NCI-H187 treated with DMSO at 0.1 percent for 48 hours (cell line): Measurements from ENCODE around the gene TIGD3.

Experiments
- DNase-seq: peaks from one replicate; lab custom pipeline; 2025; lab: John Stamatoyannopoulos, UW

The TIGD3 gene

DNA sequence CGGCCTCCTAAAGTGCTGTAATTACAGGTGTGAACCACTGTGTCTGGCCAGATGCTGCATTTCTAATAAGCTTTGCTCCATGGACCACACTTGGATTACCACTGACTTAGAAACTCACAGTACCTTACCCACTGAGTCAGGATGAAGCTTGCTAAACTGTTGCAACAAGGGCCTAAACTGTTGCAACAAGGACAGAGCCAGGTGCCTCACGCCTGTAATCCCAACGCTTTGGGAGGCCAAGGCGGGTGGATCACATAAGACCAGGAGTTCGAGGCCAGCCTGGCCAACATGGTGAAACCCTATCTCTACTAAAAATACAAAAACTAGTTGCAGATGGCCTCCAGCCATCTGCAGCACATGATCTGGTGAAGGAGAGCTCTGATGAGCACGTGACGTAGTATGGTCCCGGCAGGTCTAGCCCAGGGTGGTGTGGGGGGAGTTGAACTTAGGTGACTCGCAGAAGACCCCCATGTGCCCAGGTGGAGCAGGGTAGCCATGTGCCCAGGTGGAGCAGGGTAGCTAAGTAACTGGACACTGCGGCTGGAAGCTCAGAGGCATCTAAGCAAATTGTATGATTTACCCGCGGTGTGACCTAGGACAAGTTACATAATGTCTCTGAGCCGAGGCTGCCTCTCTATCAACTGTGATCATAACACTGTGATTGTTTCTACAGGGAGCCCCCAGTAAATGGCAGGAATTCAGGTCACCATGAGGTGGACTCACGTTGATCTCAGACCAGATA is 19.5 kb downstream of the TIGD3 start:
- no peak for DNase-seq

DNA sequence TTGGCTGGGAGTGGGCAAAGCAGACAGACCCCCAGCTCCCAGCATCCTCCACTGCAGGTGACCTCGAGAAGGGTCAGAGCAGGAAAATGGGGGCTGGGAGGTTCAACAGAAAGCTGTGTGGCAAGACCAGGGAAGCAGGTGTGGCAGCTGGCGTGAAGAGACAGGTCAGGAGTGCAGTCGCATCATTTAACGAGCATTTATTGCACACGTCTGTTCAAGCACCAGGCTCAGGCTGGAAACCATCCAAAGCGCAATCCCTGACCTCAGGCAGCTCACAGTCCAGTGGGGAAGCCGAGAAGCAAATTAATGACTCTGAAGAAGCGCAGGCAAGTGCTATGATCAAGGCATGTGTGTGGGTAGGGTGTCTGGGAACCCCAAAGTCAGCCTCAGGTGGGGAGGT is 20.5 kb downstream of the TIGD3 start:
- no peak for DNase-seq

DNA sequence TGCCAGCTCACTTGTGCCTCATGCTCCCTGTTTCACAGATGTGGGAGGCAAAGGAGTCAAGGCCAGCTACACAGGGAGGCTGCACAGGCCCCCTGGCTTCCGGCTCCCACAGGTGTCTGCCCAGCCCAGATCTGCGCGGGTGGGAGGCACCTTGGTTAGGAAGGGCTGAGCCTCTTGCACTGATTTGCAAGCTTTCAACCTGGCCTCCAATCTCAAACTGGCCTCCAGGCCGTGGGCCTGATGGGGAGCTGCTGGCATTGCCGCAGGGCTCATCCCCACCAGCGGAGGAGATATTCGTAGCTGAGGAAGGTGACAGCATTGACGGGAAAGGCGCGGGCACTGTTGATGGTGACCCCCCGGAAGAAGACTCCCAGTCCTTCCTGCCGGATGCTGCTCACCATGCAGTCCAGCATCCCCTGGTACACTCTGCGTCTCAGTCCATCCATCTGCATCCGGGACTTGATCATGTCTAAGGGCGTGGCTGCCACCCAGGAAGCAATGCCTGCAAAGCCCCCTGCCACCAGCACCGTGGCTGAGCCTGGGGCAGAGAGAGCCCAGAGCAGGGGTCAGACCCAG is 21.7 kb downstream of the TIGD3 start:
- DNase-seq, result no peak

DNA sequence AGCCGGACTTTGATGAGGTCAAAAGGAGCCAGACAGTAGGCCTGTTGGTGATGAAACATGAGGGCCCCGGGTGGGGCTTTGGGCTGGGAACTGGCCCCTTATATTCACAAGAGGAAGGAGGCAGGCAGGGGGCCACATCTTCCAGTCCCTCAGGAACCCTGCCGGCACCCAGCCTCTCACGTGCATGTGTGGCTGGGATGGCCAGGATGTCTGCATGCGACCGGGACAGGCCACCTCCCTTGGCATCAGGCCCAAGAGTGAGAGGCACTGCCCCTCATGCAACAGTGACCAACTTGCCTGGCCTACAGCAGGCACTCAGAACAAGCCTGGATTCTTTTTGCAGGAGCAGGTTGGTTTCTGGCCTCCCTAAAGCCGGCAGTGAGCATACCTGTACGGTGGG is 22.5 kb downstream of the TIGD3 start:
- DNase-seq, result no peak

DNA sequence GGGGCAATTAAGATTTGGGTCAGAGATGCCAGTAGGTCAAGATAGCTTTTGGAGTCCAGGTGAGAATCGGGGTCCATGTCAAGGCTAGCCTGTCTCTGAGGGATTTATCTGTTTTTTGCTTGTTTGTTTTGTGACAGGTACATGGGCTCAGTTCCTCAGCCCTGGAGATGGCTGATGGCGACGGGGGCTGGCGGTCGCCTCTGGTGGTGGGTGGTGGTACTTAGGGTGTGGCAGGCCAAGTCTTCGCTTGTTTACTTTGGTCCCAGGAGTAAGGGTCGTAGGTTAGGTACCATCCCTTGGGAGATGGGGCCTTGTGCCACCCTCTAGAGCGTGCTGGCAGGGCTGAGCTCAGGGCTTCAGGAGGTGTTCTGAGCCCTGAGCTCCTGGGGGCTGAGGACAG is 23.2 kb downstream of the TIGD3 start:
- no peak for DNase-seq

DNA sequence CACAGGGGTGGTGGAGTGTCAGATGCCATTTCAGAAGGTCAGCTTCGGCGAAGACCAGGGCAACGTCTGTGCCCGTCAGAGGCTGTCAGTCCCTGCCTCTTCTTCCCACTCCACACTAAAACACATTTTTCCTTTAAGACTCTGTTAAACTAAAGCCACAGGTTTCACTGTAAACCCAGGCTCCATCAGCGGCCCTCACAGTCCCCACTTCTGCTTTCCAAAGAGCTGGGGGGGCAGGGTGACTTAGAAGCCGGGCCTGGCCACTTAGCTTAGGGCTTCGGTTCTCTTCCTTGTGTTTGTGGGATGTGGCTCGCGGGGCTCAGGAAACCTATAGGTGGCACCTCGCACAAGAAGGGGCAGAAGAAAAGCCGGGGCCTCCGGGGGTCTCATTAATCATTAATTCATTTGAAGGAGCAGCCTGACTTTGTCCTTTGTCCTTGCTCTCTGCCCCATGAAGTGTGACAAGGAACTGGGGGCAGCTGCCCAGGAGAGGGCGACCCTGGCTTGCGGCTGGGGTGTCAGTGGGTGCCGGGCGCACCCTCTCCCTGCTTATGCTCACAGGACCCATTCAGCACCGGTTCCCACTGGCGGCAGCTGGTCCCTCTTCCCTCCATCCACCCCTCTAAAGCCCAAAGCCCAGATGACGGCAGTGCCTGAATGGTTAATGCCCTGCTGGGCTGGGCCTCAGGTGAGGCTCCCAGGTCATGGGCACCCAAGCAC is 23.8 kb downstream of the TIGD3 start:
- DNase-seq, result no peak

DNA sequence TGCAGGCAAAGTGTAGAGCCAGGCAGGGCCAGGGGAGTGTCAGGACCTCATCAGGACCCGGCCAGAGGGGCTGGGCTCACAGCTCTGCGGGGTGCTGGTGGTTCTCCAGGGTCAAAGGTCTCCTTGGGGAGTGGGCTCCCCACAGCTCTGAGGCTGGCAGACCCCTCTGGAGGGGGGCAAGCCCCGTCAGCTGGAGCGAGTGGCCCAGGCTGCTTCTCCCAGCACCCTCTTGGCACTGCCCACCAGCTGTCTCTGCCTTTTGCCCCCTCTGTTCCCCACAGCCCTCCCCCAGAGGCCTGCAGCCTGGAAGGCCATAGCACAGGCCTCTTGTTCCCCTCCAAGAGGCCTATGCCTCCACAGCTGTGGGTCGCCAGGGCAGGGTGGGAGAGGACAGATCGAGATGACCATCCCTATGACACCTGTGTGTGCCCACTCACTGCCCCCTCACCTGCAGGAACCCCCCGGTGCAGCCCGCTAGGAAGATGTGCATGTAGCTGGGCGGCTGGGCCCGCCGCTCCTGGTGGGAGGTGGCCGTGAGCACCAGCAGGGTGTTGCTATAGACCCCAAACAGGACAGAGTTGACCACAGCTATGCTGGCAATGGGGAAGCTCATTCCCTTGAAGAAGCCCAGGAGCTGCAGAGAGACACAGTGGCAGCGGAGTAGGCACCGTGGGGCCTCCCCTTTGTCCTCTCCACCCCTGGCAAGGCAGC is 24.5 kb downstream of the TIGD3 start:
- DNase-seq, result no peak

DNA sequence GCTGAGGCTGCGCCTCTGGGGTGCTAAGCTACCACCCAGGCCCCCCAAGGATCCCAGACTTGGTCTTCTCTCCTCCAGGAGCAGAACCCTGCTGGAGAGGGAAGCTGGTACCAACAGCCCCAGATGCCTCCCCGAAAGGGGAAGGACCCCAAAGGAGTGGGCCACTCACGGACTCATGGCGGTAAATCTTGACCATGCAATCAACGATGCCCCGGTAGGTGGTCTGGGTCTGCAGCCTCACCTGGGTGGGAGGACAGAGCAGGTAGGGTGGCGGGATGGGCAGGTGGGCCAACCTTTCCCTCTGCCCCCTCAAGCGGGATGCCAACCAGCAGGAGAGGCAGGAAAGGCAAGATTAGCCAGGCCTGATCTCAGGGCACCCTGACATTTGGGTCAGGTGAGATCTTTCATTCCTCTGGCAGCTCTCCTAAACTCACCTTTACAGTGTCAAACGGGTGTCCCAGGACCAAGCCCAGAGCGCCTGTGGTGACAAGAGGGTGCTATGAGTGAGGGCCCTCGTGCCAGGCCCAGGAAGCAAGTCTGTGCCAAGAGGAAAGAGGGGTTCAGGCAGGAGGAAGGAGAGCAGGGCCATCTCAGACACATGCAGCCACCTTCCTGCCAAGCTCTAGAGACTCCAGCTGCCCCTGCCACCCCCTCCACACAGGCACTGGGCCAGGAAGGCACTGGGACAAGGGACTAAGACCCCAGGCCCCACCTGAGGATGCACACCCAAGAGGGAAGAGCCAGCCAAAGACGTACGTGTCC is 25.3 kb downstream of the TIGD3 start:
- no peak for DNase-seq

DNA sequence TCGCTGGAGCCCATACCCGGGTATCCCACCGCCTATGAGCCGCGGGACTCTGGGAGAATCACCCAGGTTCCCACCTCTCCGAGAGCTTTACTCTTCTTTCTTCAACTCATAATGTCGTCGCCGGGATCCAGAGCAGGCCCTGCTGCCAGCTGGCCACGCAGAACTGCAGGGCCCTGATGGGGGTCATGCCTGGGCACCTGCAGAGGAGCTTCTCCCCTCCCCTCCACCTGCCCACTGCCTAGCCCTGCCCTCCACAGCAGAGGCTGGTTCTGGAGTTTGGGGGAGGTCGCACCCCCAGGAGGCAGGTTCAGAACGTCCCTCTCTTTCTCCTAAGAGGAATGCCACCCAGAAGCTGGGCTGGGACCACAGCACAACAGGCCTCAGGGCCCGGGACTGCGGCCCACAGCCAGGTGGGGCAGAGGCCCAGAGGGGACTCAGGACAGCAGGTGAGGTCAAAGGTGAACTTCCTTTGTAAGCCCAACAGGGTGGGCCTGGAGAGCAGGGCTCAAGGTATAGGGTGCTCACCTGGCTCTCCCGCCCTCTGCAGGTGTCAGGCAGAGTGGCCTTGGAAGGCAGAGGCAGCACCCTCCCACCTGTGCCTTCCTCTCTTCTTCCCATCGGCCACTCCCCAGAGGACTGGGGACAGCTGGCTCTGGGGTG is 26.0 kb downstream of the TIGD3 start:
- no peak for DNase-seq

DNA sequence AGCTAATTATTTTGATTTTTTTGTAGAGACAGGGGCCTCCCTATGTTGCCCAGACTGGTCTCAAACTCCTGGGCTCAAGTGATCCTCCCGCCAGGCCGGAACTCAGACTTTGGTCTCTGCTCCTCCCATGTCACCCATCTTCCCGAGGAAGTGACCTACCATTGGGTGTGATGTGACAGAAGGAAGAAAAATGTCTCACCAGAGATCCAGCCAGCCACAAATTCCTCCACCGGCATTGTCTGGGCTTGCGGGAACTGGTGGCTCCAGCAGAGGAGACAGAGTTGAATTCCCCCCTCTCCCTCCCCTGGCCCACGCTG is 27.1 kb downstream of the TIGD3 start:
- DNase-seq, result no peak

DNA sequence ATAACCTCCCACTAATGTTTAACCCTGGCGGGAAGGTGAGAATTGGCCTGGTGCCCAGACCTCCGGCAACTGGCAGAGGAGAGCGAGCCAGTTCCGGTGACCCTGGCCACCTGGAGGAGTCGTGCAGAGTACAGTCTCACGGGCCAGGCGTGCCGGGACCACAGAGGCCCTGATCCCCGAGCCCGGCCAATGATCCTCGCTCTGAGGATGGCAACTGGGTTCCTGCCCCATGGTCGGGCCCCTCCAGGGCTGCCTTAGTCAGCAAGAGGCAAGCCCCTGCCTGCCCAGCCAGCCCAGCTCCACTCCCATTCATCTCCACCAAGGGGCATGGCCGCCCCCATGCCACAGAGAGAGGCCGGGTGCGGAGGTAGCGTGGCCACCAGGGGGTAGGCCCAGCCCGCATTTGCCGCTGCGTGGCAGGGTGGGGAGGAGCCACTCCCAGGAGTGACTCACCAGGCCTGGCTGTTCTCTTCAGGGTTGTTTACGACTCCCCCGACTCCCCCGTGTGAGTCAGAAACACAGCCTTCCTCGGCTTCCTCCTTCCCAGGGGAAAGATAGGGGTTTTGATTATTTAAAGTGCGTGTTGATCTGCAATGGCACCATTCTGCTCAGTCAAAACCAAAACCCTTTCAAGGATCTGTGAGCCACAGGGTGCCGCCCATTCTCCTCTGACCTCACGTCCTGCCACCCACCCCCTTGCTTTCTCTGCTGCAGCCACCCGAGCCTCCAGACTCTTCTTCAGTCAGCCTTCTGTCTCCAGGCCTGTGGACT is 27.7 kb downstream of the TIGD3 start, which contains the start of gene SLC25A45:
Gene SLC25A45, minus strand, starts transcription at position 614 of the 771 bp plus-strand sequence. CDS start 695 bp downstream, outside the sequence.
- peak; percentile 62 for DNase-seq

DNA sequence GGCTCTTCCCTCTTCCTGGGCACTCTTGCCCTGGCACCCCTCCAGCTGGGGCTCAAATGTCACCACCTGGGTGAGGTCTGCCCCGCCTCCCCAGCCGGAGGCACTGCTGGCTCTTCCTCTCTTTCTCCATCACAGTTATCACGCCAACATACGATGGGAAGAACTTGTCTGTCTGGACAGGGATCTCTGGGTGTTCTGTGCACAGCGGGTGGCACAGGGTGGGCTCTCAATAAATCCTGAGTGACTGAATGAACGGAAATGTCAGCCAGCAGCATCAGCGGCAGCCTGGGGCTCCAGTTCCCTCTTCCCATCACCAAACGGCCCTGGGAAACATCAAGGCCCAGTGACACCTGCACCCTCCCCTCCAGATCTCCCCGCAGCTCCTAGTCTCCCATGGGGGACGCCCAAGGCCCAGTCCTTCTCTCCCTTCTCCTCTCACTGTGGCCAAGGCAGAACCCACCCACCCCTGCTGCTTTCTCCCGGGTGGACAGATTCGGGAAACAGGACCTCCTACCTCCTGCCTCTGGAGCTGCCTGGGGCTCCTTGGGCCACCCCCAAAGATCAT is 28.3 kb downstream of the TIGD3 start:
- DNase-seq, result no peak

DNA sequence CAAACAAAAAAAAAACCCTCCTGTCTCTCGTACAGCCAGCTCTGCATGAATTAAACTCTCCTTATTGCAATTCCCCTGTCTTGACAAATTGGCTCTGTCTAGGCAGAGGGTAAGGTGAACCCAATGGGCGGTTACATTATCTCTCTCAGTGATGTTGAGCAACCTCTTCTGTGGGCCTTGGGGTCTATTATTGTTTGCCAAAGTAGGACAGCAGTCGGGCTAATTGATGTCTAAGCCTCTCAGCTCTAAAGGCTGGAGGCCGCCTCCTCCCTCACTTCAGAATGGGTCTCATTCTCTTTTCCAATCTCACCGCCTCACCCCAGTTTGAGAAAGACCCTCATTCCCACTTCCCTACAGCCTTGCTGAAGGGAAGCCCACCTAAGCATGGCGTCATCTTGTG is 29.2 kb downstream of the TIGD3 start:
- DNase-seq, result no peak

DNA sequence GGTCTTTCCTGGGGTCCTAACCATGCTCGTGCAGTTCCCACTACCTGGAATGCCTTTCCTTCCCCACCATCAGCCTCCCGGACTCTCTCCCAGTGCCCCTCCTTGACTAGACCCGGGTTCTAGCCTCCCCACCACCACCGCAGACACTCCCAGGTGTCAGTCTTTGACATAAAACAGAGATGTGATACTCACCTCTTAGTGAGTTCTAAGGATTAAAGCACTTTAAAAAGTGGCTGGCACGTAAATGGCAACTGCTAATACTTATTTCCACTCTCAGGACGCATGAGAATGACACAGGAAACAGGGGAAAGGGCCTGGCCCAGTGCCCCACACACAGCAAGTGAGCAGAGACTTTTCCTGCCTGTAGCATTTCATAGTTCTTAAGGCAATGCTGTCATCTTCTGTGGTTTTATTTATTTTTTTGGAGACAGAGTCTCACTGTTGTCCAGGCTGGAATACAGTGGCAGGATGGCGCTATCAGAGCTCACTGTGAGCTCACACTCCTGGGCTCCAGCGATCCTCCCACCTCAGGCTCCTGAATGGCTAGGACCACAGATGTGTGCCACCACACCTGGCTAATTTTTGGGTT is 29.8 kb downstream of the TIGD3 start:
- DNase-seq, result no peak

DNA sequence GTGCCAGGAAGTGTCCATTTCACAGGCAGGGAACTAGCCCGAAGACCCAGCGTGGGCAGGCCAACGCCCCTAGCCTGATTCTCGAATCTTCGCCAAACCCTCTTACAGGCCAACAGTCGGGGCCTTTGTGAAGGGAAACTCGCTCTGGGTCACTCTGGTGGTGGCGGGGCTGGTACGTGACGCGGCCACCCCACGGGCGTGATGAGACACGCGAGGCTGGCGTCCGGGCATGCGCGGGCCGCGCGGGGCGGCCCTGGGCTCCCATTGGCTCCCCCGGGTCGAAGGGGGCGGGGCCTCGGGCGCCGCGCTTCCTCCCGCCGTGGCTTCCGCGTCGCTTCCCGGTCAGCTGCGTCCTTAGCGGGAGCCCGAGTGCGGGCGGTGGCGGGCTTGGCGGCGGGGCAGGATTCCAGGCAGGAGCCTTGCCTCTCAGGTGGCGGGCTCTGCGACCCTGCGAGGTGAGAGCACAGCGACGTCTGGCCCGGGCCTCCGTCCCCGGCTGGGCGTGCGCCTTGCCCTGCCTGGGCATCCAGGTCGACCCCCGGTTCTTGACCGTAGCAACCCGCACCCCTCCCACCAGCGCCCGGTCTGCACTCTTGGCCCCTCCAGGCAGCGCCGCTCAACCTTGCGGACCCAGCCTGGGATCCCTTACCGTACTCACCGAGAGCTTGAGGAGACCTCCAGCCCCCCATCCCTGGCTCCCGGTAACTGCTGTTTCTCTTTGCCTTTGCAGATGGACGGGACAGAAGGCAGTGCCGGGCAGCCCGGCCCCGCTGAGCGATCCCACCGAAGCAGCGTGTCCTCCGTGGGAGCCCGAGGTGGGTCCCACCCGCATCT is 32.0 kb downstream of the TIGD3 start, which contains the start of gene FRMD8:
Gene FRMD8, plus strand, starts transcription at position 331 of the 834 bp plus-strand sequence. Its CDS starts 400 bp downstream, at position 731.
- DNase-seq, result no peak

DNA sequence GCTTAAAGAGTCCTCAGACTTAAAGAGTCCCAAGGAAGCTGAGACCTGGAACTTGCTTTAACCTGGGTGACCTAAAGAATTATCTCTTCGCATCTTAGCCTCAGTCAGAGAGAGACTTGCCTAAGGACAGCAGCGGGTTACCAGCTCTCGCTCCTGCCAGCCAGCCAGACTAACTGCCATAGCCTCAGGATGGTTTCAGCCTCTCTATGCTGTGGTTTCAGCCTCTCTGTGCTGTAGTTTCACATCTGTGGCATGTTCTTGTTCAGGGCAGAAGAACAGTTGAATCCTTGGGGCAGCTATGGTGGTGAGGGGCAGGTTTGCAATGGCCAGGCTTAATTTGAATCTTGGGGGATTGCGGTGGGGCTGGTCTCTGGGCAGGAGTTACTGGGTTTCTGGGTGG is 34.2 kb downstream of the TIGD3 start:
- DNase-seq, result no peak

DNA sequence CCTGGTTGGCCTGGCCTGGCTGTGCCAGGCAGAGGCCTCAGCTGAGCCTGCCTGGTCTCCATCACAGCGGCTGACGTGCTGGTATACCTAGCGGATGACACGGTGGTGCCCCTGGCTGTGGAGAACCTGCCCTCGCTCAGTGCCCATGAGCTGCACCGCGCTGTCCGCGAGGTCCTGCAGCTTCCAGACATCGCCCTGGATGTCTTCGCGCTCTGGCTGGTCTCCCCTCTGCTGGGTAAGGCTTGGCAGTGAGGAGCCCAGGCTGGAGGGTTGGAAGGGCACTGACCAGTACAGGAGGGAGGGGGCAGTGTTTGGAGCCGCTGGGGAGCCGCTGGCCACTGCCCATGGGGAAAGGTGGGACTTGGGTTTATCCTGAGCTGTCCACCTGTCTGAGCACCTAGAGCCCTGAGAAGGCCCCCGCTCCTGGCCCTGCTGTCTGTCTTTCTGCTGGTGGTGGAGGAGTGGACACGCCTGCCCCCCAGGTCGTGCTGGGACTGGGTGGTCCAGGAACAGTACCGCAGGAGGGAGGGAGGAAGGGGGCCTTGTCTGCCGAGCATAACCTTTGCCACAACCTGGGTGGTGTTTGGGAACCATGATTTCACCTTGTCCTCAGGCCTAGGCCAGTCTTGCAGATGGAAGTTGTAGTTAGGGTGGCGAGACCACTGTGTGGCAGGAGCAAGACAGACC is 34.9 kb downstream of the TIGD3 start:
- no peak for DNase-seq
